T-helper 22 cell (primary cell): Measurements from ENCODE around the gene TUBB2B.
"Not testable (repeated sequence)": the region's sequence is repeated elsewhere in the genome, so short reads cannot be mapped to it uniquely, and the experiment has no call there.

ENCODE experiments used
- DNase-seq: peaks from one replicate; pipeline ENCODE4 v3.0.0-alpha.2; 2020; ENCODE audit warnings: low read depth

TUBB2B gene

DNA sequence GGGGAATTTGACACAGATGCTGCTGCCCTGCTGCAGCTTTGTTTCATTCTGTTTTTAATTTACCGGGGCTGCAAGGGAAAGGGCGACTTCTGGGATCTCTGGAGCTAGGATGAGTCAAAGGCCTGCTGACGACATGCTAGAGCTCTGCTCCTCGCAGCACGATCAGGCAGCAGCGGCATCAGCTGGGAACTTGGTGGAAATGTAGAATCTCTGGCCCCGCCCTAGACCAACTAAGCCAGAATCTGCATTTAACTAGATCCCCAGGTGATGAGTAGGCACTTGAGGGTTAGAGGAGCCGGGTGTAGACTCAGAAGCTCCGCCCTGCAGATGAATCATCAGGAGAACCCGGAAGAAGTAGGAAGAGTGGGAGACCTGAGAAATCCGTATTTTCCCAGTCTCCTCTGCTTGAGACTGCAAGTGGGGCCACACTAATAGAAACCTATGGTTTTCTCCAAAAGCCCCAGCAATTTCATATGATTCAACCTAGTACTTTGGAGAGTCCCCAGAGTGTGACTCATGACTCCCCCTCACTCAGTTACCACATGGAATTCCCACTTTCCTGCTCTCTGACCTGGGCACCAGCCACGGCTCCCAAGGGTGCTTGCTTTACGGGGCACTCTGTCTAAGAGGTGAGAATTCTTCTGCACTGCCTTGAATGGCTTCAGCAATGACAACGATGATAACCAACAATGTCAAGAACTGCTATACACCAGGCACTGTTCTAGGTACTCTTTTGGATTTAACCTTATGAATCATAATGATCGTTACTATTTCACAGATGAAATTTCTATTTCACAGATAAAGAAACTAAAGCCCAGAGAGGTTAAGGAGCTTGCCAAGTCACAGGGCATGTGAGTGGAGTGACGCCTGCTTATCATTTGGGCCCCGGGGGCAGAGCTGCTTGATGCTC, 18.1 kb downstream of the TUBB2B start:
- DNase-seq, result no peak

- DNase-seq, result no peak
Measured at GRCh38 chr6:3208775-3209113, 18.7 kb downstream of the TUBB2B start.

GRCh38 chr6:3208098-3208774, 19.2 kb downstream of the TUBB2B start:
- no peak for DNase-seq

DNA sequence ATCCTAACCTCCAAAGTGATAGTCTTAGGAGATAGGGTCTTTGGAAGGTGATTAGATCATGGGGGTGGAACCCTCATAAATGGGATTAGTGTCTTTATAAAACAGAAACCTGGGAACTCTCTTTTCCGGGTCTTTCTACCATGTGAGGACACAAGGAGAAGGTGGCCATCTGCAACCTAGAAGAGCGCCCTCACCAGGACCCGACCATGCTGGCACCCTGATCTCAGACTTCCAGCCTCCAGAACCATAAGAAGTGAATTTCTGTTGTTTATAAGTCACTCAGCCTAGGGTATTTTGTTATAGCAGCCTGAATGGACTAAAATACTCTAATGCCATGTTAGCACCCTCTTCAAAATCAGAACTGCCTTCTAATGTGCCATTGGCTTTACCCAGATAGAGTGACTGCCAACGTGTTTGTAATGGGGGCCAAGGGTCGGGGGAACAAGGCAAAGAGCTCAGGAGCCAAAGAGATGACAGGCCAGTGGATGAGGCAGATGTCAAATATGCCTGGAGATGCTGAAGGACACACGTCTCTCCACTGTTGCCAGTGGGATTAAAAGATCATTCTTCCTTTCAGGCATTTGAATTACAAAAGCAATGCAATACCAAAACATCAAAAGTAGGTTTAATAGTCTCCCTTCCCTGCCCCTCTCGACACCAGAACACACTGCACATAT, 21.0 kb downstream of the TUBB2B start:
- DNase-seq, result no peak

DNA sequence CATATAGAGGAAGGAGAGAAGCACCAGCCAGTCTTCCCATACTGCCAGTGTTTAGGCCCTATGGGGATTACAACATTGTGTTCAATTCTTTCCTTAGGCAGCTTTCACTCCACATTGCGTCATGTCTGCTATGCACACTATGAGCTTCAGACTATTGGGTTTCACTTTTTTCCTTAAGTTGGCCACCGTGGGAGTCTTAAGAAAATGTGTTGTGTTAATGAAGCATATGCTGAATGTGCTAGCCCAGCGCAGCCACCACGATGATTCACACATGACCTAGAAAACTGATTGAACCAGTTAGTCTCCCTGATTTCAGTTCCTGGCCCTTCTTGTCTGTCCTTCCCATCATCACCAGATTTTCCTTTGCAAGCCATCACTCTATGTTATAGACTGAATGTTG, 21.5 kb downstream of the TUBB2B start:
- no peak for DNase-seq

DNA sequence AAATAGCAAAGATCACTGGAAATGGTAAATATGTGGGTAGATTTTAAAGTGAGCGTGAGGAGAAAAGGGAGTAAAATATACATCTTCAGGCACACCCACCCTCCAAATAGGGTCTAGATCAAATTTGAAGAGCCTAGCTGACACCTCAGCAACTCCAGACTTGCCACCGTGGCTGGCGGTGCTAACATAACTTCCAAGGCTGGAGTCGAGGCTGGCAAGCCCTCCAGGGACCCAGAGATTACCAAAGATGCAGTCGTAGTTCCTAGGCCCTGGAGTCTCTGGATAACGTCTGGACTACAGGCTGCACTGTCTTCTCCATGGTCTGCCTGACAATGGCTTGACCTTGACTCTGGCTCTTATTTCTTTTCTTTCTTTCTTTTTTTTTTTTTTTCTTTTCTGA, 22.5 kb downstream of the TUBB2B start:
- DNase-seq, result no peak

DNA sequence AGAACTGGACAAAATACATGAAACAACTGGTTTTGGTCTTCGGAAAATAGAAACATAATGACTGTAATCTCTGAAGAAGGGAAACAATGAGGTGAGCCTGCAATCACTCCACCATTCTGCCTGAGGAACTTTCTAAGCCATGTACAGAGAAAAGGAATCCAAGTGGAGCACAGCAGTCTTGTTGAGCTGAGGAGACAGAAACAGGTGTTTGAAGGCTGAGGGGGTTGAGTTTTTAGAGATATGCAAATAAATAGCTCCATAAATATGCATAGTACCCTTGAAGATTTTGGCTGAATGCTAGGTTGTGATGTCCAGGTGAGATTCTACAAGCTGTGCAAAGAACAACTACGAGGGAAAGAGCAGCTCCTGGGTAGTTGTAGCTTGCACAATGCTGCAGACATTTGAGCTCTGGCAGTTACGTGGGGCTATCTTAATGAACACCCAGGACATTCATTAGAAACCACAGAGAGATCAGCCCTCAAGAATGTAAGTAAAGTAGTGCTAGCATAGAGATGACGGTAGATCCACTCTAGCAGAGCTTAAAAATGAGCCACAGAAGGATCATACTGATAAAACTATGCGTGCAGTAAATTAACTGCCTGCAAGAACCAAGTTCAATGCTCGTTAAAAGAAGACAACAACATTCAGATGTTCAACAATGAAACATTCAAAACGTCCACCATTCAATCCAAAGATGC, 24.3 kb downstream of the TUBB2B start:
- no peak for DNase-seq

GRCh38 chr6:3201388-3201787, 26.1 kb downstream of the TUBB2B start:
- no peak for DNase-seq

GRCh38 chr6:3200682-3201081, 26.8 kb downstream of the TUBB2B start:
- DNase-seq, result no peak

- no peak for DNase-seq
Measured at GRCh38 chr6:3199382-3199781, 28.1 kb downstream of the TUBB2B start.

GRCh38 chr6:3197734-3198133, 29.7 kb downstream of the TUBB2B start:
- not testable (repeated sequence) for DNase-seq

- no peak for DNase-seq
Measured at GRCh38 chr6:3196770-3197169, 30.7 kb downstream of the TUBB2B start.

DNA sequence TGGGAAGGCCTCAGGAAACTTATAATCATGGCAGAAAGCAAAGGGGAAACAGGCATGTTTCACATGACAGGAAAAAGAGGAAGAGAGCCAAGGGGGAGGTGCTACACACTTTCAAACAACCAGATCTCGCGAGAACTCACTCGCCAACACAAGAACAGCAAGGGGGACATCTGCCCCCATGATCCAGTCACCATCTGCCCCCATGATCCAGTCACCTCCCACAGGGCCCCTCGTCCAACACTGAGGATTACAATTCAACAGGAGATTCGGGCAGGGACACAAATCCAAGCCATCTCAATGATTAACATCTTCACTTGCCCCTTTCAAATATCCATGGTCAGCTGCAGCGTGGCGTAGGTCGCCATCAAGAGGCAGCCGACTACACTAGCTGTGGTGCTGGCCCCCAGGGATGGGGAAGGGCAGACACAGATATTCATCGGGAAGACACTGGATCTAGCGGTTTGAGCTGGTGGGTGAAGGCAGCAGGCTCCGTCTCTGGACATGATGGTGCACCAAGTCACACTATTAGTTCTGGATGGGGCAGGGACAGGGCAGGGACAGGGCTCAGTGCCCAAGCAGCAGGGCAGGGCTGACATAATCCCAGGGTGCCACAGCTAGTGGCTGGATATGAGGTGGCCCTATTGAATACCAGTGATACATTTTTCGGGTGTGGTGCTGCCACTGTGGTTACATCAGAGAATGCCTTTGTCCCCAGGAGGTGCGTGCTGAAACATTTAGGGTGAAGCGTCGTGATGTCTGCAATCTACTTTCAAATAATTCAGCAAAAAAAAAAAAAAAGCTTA, 31.6 kb downstream of the TUBB2B start:
- no peak for DNase-seq

DNA sequence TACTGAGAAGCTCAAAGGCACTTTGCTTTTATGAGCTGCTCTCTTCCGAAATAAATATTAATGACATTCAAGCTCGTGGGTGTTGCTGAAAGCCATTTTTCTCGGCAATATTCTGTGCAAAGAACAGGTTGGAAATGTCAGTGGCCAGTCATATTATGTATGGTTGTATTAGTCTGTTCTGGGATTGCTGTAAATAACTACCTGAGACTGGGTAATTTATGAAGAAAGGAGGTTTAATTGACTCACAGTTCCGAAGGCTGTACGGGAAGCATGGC, 32.1 kb downstream of the TUBB2B start:
- DNase-seq, result no peak

DNA sequence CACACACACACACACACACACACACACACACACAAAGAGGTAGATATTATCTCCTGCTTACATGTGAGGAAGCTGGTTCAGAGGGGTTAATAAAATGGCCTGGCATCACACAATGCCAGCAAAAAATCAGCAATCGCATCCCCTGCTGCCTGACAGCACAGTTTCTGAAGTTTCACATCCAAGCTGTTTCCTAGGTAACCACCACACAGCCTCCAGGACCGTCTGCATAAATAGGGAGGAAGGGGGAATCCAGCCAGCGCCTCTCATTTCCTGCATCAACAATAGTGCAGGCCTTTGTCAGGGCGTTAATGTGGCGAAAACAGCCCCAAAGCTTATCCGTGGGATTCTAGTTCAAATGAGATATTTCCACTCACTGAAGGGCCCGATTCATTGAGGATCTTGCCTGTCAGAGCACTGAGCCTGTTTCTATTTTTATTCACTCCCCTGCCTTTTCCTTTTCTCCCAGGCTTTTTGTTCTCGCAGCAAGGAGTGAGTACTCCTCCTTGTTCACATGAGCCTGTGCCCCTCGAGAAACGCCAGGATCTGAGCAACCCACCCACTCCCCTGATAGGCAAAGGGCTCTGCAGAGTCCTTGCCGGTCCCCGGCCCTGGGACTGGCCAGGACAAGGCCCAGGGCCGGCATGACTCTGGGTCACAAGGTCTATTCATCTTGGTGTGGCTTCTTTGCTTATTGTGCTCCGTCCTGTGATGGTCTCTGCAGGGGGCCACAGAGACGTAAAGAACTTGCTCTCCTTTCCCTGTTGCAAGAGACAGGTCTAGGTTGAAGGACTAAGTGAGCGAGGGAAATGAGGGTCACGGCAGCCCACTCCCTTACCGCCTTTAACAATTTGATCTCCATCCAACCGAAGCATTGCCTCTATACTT, 32.7 kb downstream of the TUBB2B start:
- DNase-seq, result no peak

DNA sequence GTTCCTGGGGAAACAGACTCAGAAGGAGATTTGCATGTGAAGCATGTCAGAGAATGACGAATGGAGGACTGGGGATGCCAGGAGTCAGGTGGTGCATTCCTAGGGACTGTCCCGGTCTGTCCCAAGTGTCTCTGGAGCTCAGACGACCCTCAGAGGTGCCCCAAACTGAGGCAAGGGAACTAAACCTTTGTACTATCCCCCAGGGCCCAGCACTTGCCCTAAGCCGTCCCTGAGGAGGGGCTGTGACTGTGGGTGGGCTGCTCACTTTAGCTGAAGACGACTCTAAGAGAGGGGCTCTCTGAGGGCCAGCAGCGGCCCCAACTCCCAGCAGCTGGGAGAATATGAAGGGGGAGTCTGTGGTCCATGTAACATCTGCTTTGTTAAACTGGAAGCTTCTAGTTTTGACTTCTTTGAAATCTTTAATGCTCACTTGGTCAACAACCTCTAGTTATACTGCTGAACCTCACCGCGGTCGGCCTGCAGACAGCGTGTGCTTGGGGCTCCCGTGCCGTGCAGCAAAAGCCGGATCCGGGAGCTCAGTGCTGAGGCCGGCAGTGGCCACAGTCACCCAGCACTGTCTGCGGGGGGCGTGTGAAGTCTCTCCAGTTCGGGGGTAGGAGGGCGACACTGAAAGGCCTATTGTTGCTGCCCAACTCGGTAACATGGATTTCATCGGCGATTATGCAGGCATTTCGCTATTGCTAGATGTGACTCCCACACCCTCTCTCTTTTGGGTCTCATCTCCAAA, 34.2 kb downstream of the TUBB2B start:
- no peak for DNase-seq

DNA sequence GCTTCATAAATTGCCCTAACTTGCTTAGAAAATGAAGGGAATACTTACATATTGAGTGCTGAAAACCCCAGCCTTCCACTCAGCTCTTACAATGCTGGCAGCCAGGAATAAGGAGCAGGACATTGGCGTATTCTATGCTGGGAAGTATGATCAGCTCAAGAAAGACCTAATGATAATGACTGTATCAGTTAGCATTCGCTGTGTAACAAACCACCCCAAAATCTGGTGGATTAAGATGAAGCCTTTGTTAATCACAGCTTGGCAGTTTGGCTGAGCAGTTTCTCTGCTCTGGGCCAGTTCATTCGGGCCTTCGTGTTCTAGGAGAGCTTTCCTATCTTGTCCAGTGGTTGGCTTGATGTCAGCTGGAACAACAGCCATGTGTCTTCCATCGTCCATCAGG, 36.7 kb downstream of the TUBB2B start:
- DNase-seq, result no peak

DNA sequence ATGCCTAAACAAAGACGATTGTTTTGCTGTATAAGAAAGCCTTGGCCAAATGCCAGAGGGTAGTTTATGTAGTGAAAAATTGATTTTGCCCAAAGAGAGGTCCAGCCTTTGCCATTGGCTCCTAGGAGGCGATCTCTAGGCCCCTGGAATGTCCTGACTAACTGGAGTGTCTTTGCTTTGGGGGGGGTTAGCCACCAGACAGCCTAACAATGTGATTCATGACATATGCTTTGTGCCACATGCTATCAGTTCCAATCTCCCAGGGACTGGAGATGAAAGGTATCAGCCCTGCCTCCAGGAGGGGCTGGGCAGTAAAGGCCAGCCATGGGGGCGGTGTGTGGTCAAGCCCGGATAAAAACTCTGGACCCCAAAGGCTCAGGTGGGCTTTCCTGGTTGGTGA, 37.4 kb downstream of the TUBB2B start:
- DNase-seq, result no peak

- not testable (repeated sequence) for DNase-seq
Measured at GRCh38 chr6:3189192-3189591, 38.3 kb downstream of the TUBB2B start.

GRCh38 chr6:3188262-3188661, 39.2 kb downstream of the TUBB2B start:
- no peak for DNase-seq
